ENCODE data around the gene AK5.

- TF ChIP-seq CTCF (IDR thresholded peaks at IDR 0.05) (no peak), POLR2AphosphoS5 (IDR thresholded peaks at IDR 0.05) (peak; percentile 71)
Measured at GRCh38 chr1:77509051-77509492, 227.3 kb downstream of the AK5 start.

Measured in prostate gland (tissue), 2 donors.